Peyer's patch (tissue), 4 donors: ENCODE data around the gene BAZ1B. TPM values are rescaled to one million over a fixed set of nuclear protein-coding genes. Genes with fewer than 3 reads are reported as not detected.

Experiments used
- DNase-seq, 3 donors: peaks; one replicate each; pipeline ENCODE4 v3.0.0-alpha.2; 2017 to 2019
- H3K27ac ChIP-seq, 4 donors: fragments of 200-600 bp; sonication (generic); one replicate each; pipeline ENCODE4 v1.5.1; 2016 to 2019
- H3K27me3 ChIP-seq, 2 donors: fragments of 200-600 bp; sonication (generic); one replicate each; pipeline ENCODE4 v1.5.1; 2019
- H3K36me3 ChIP-seq, 3 donors: fragments of 200-600 bp; sonication (generic); one replicate each; pipeline ENCODE4 v1.5.1; 2016 to 2019
- H3K4me1 ChIP-seq, 4 donors: fragments of 200-600 bp; sonication (generic); one replicate each; pipeline ENCODE4 v1.5.1; 2016 to 2019
- H3K4me3 ChIP-seq, 4 donors: fragments of 200-600 bp; sonication (generic); 1 replicate in 3 of 4; 2 replicates in 1 of 4; pipeline ENCODE4 v1.5.1; 2016 to 2019; ENCODE audit warnings: mild to moderate bottlenecking in 1 of 4
- H3K9me3 ChIP-seq, 4 donors: fragments of 200-600 bp; sonication (generic); one replicate each; pipeline ENCODE4 v1.5.1; 2016 to 2019; ENCODE audit warnings: mild to moderate bottlenecking in 1 of 4
- POLR2A ChIP-seq, 2 donors: fragments of 450-650 bp; IDR thresholded peaks; one replicate each; pipeline ENCODE4 v1.5.1; 2017; ENCODE audit warnings: antibody characterized with exemption in 2 of 2, mild to moderate bottlenecking in 2 of 2, moderate library complexity in 2 of 2
- total RNA-seq, 4 donors: library from RNA; depleted of rRNA; stranded (reverse); fragments of >200 nt; gene quantifications; one replicate each; pipeline ENCODE4 v1.1.0, GENCODE V29; 2016
- TF ChIP-seq, protein P1 (sequence below), 6 experiments: fragments of 450-650 bp in 4 of 6; fragments of 200-600 bp in 2 of 6; sonication (generic) in 1 of 6; IDR thresholded peaks; one replicate each; pipeline ENCODE4 v1.5.1; 2017 to 2019; ENCODE audit warnings: antibody characterized with exemption in 6 of 6, mild to moderate bottlenecking in 3 of 6, moderate library complexity in 1 of 6

The BAZ1B gene, protein sequence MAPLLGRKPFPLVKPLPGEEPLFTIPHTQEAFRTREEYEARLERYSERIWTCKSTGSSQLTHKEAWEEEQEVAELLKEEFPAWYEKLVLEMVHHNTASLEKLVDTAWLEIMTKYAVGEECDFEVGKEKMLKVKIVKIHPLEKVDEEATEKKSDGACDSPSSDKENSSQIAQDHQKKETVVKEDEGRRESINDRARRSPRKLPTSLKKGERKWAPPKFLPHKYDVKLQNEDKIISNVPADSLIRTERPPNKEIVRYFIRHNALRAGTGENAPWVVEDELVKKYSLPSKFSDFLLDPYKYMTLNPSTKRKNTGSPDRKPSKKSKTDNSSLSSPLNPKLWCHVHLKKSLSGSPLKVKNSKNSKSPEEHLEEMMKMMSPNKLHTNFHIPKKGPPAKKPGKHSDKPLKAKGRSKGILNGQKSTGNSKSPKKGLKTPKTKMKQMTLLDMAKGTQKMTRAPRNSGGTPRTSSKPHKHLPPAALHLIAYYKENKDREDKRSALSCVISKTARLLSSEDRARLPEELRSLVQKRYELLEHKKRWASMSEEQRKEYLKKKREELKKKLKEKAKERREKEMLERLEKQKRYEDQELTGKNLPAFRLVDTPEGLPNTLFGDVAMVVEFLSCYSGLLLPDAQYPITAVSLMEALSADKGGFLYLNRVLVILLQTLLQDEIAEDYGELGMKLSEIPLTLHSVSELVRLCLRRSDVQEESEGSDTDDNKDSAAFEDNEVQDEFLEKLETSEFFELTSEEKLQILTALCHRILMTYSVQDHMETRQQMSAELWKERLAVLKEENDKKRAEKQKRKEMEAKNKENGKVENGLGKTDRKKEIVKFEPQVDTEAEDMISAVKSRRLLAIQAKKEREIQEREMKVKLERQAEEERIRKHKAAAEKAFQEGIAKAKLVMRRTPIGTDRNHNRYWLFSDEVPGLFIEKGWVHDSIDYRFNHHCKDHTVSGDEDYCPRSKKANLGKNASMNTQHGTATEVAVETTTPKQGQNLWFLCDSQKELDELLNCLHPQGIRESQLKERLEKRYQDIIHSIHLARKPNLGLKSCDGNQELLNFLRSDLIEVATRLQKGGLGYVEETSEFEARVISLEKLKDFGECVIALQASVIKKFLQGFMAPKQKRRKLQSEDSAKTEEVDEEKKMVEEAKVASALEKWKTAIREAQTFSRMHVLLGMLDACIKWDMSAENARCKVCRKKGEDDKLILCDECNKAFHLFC (N-terminal part only)
- total RNA-seq: 100 to 1,000 TPM in 1 of 4 donors, 10 to 100 TPM in 3; 38.6 to 162 (median 52.6) TPM

DNA sequence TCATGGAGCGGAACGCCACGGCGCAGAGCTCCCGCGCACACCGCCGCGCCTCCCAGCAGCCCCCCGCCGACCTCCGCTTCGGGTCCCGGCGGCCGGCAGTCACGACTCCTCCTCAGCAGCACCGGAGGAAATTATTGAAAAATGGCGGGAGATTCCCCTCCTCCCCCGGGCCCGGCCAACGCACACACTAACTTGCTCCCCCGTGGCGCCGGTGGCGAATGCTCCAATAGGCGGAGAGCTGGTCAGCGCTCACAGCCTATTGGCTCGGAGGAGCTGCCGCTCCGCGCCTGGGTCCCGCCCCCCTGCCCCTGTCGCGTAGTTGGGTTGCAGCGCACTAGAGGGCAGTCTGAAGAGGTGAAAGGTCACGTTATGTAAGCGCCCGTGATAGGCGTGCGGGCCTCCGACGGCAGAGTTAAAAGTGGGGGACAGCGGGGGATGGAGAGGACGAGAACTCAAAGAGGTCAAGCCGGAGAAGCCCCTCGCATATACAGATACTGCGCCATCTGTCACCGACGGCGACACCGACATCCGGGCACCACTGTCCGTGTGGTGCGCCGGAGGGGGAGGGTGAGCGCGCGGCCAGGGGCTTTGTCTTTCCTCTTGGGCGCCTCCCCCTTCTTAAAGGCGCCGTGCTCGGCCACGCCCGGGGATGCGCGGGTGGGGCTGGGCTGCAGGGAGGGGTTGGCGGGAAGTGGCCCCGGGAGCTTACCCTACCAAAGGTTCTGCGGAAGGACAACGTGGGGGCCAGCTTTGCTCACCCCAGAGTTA lies at the start of gene BAZ1B:
Gene BAZ1B, minus strand, starts transcription at position 189 of the 768 bp plus-strand sequence. CDS start 360 bp downstream, outside the sequence.
- peaks cover 0 to 28% (median 15%) of the 10 kb centered on the region in 4 donors for H3K4me1 ChIP-seq
- no peaks in the 10 kb centered on the region for H3K36me3 ChIP-seq
- H3K27ac ChIP-seq: peak within 1 kb of the TSS; percentile 86 to 97 (median 97)
- no peaks in the 10 kb centered on the region for H3K9me3 ChIP-seq
- peak; percentile 97 to 99 (median 98) for DNase-seq
- TF ChIP-seq, protein P1, sequence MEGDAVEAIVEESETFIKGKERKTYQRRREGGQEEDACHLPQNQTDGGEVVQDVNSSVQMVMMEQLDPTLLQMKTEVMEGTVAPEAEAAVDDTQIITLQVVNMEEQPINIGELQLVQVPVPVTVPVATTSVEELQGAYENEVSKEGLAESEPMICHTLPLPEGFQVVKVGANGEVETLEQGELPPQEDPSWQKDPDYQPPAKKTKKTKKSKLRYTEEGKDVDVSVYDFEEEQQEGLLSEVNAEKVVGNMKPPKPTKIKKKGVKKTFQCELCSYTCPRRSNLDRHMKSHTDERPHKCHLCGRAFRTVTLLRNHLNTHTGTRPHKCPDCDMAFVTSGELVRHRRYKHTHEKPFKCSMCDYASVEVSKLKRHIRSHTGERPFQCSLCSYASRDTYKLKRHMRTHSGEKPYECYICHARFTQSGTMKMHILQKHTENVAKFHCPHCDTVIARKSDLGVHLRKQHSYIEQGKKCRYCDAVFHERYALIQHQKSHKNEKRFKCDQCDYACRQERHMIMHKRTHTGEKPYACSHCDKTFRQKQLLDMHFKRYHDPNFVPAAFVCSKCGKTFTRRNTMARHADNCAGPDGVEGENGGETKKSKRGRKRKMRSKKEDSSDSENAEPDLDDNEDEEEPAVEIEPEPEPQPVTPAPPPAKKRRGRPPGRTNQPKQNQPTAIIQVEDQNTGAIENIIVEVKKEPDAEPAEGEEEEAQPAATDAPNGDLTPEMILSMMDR (IDR thresholded peaks at IDR 0.05): peak in 4 of 6 experiments; percentile 27 to 39 (median 36)
- peak; percentile 52 to 85 for TF ChIP-seq POLR2A (IDR thresholded peaks at IDR 0.05)
- peak within 1 kb of the TSS; percentile 74 to 100 (median 94) for H3K4me3 ChIP-seq
- no peaks in the 10 kb centered on the region for H3K27me3 ChIP-seq

DNA sequence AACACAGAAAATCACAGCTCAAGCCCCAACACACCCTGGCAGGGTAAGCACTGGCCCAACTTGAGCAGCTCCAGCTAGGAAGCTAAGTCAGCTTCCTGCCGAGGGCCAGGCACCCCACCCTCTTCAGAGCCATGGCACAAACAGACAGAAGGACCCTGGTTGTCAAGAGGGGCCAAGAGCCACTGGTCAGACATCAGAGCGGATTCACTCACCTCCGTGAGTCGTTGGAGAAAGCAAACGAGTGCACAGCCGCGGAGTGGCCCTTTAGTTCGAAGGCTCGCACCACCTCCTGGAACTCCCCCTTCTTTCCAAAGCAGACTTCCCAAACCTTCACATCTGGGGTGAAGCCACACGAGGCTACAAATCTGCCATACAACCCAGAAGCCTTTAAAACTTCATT lies 48.9 kb upstream of the BAZ1B start:
- H3K36me3 ChIP-seq: peaks cover 0 to 61% (median 0%) of the 10 kb centered on the region in 3 donors

DNA sequence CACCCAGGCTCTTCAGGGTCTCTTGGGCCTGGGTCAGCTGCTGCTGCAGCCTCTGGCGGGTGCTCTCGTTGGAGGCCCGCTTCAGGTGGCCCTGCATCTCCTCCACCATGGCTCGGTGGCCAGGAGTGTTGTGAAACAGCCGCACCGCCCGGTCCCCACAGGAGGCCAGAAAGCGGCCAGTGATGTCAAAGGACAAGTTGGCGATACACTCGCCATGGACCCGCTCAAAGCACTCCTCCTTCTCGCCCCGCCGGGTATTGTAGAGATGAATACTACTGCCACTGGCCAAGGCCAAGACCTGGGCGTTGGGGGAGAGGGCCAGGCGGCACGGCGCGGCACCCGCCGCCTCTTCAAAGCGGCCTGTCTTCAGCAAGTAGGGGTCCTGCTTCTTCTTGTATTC lies 48.4 kb upstream of the BAZ1B start:
- TF ChIP-seq, protein P1 (IDR thresholded peaks at IDR 0.05): no peak
- no peak for TF ChIP-seq POLR2A (IDR thresholded peaks at IDR 0.05)
- peaks cover 0 to 6% (median 0%) of the 10 kb centered on the region in 4 donors for H3K4me1 ChIP-seq
- no peak overlapping the region for H3K27ac ChIP-seq
- H3K36me3 ChIP-seq: peaks cover 0 to 60% (median 0%) of the 10 kb centered on the region in 3 donors
- no peak overlapping the region for H3K4me3 ChIP-seq
- DNase-seq: no peak
- no peaks in the 10 kb centered on the region for H3K27me3 ChIP-seq
- no peaks in the 10 kb centered on the region for H3K9me3 ChIP-seq

More for the DNA sequence above, 48.9 kb upstream of the BAZ1B start:
- H3K4me1 ChIP-seq: peaks cover 0 to 3% (median under 1%) of the 10 kb centered on the region in 4 donors
- no peak overlapping the region for H3K4me3 ChIP-seq
- DNase-seq: no peak
- no peaks in the 10 kb centered on the region for H3K9me3 ChIP-seq
- no peaks in the 10 kb centered on the region for H3K27me3 ChIP-seq
- no peak for TF ChIP-seq POLR2A (IDR thresholded peaks at IDR 0.05)
- TF ChIP-seq, protein P1 (IDR thresholded peaks at IDR 0.05): no peak
- no peak overlapping the region for H3K27ac ChIP-seq

DNA sequence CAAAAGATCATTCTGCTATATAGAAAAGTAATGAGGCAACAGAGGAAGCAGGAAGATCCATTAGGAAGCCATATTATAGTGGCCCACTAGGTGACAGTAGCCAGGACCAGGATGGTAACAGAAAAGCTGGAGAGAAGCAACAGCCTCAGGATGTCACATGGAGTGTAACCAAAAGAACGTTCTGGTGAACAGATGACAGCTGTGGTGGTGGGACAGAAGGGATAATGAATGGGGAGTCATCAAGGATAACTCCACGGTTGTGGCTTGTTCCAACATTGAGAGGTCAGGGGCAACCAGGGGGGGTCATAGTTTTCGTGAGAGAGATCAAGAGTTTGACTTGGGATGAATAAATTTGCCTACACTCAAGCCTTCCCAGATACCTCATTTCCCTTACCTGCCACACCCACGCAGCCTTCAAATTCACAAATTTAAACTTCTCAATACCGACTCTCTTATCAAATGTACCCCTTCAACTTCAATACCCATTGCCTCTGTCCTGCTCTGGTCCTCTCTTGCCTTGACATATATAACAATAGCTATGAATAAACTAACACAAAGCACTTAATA lies 47.0 kb upstream of the BAZ1B start:
- Histone ChIP-seq H3K27ac (no peak overlapping the region), H3K4me3 (no peak overlapping the region), H3K4me1 (peaks cover 0 to 6% (median 0%) of the 10 kb centered on the region in 4 donors), H3K36me3 (peaks cover 0 to 50% (median 0%) of the 10 kb centered on the region in 3 donors), H3K27me3 (no peaks in the 10 kb centered on the region), H3K9me3 (no peaks in the 10 kb centered on the region)
- no peak for DNase-seq
- TF ChIP-seq, protein P1 (IDR thresholded peaks at IDR 0.05): no peak
- no peak for TF ChIP-seq POLR2A (IDR thresholded peaks at IDR 0.05)
